Skeletal muscle tissue (tissue), 4 donors: ENCODE measurements around the gene SLIT3. TPM values are rescaled to one million over a fixed set of nuclear protein-coding genes. Genes with fewer than 3 reads are reported as not detected.

Source experiments
- H3K27ac ChIP-seq: one replicate; pipeline ENCODE4 v1.7.0; 2013; ENCODE audit warnings: mild to moderate bottlenecking, low read depth, low read length, inconsistent platforms
- H3K27me3 ChIP-seq, 3 donors: one replicate each; pipeline ENCODE4 v1.7.0; 2013; ENCODE audit warnings: low read length in 3 of 3; ENCODE audit not compliant: control insufficient read depth in 3 of 3, insufficient read depth in 3 of 3
- H3K36me3 ChIP-seq, 3 donors: one replicate each; pipeline ENCODE4 v1.7.0; 2013; ENCODE audit warnings: low read length in 3 of 3; ENCODE audit not compliant: control insufficient read depth in 3 of 3, insufficient read depth in 3 of 3
- H3K4me1 ChIP-seq, 3 donors: one replicate each; pipeline ENCODE4 v1.7.0; 2013; ENCODE audit warnings: low read length in 3 of 3, mild to moderate bottlenecking in 3 of 3; ENCODE audit not compliant: control insufficient read depth in 3 of 3, insufficient read depth in 3 of 3
- H3K4me3 ChIP-seq, 3 donors: one replicate each; pipeline ENCODE4 v1.7.0; 2013; ENCODE audit warnings: low read length in 3 of 3
- H3K9ac ChIP-seq, 3 donors: one replicate each; pipeline ENCODE4 v1.7.0; 2013; ENCODE audit warnings: low read length in 3 of 3, mild to moderate bottlenecking in 3 of 3, moderate library complexity in 2 of 3, low read depth in 1 of 3
- H3K9me3 ChIP-seq, 3 donors: one replicate each; pipeline ENCODE4 v1.7.0; 2013; ENCODE audit warnings: low read length in 3 of 3; ENCODE audit not compliant: control insufficient read depth in 3 of 3
- total RNA-seq: library from RNA; depleted of rRNA; stranded (reverse); fragments of >200 nt; gene quantifications from one replicate; pipeline ENCODE4 v1.2.3, GENCODE V29; 2014
- donor health status: Osteomylitis.

The SLIT3 gene
- total RNA-seq, 1 donor from 2014 or later = 7.8 TPM

DNA sequence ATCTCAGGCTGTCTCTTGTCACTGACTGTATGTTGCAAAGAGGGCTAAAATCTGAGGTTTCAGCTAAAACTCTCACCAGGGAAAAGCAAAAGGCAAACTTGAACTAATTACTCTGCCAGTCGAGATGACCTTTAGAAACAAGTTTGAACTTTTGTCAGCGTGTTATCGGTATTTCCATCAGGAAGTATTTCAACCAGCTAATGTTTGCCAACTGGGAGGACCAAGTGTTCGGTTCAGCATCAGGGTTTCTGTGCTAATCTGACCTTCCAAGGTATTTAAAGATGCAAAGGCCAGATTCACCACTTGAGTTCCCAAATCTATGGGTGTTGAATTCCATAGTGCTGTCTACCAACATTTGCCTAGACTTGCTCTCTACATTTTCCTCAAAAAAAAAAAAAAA is 230.5 kb downstream of the SLIT3 start:
- Histone ChIP-seq H3K4me3 (no peak overlapping the region), H3K27me3 (peaks cover 0 to 2% (median 0%) of the 10 kb centered on the region in 3 donors), H3K9me3 (no peaks in the 10 kb centered on the region), H3K27ac (no peak overlapping the region), H3K36me3 (no peaks in the 10 kb centered on the region), H3K4me1 (peaks cover 0 to 5% (median 2%) of the 10 kb centered on the region in 3 donors), H3K9ac (no peak overlapping the region)

DNA sequence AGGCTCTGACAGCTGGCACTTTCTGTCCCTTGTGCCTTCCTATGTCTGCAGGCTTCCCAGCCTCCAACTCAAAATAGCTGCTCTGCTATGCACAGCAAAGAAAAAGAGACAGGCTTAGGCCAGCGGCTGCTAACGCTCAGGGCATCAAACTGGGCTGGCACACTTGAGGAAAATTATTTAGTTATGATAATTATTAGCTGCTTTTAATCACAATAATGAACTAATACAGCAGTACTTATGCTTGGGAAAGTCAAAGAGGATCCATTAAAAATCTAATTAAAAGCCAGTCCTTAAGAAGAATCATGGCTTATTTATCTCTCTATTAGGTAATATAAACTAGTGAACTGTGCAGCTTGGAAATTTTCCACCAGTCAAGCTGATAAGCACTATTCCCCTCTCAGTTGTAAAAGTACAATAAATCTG is 233.2 kb downstream of the SLIT3 start:
- Histone ChIP-seq H3K9ac (no peak overlapping the region), H3K27ac (no peak overlapping the region), H3K4me3 (no peak overlapping the region), H3K36me3 (no peaks in the 10 kb centered on the region), H3K4me1 (peaks cover 2 to 12% (median 4%) of the 10 kb centered on the region in 3 donors), H3K9me3 (no peaks in the 10 kb centered on the region), H3K27me3 (peaks cover 0 to 7% (median 3%) of the 10 kb centered on the region in 3 donors)

GRCh38 chr5:169065400-169065799 is 235.5 kb downstream of the SLIT3 start:
- H3K27me3 ChIP-seq = peaks cover 0 to 7% (median 3%) of the 10 kb centered on the region in 3 donors
- peaks cover 1 to 14% (median 4%) of the 10 kb centered on the region in 3 donors for H3K4me1 ChIP-seq
- no peak overlapping the region for H3K9ac ChIP-seq
- no peak overlapping the region for H3K4me3 ChIP-seq
- H3K9me3 ChIP-seq = no peaks in the 10 kb centered on the region
- no peaks in the 10 kb centered on the region for H3K36me3 ChIP-seq
- no peak overlapping the region for H3K27ac ChIP-seq

DNA sequence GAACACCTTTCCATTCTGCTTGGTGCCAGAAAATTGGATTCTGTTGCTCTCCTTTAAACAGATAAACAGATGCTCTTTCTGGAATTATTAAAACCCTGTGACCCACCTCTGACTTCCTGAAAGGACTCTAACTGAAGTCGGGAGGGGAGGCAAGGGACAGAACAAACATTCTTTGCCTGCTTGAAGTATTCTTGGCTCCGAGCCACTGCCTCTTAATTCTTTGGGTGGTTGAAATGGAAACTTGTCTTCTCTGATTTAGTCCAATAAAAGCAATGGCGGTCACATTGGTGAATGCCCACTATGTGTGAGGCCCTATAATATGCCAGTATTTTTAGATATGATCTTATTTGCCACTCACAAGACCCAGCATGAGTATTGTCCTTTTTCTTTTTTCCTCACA is 236.8 kb downstream of the SLIT3 start:
- H3K27ac ChIP-seq = no peak overlapping the region
- no peaks in the 10 kb centered on the region for H3K36me3 ChIP-seq
- no peak overlapping the region for H3K4me3 ChIP-seq
- peaks cover 0 to 14% (median 4%) of the 10 kb centered on the region in 3 donors for H3K4me1 ChIP-seq
- H3K9me3 ChIP-seq = no peaks in the 10 kb centered on the region
- H3K27me3 ChIP-seq = peaks cover 0 to 7% (median 3%) of the 10 kb centered on the region in 3 donors
- no peak overlapping the region for H3K9ac ChIP-seq

DNA sequence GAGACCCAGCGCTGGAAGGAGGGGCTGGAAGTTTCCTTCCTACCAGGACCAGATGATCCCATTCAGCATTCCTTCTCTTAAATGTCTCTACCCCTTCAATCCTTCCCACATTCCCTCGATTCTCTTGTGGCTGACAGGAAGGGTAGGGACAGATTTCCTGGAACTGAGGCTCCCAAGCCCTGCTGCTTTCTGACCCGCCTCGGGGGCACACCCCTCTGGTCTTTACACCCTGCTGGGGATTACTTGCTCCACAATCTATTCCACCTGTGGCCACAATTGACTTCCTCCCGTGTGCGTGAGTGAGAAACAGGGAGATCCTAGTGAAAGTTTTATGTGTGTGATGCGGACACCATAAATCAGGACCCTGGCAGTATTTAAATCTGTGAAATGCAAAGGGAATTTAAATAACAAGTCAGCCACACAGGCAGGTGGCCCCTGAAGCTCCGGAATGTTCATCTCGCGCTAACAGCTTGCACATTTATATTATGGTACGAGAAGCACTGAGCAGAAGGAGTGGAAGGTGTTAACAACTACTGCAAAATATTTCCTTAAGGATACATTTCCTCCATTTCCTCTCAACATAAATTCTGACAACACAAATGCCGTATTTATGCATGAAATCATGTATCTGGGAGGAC is 237.5 kb downstream of the SLIT3 start:
- Histone ChIP-seq H3K4me3 (no peak overlapping the region), H3K27ac (no peak overlapping the region), H3K9ac (no peak overlapping the region), H3K27me3 (peaks cover 0 to 7% (median 3%) of the 10 kb centered on the region in 3 donors), H3K4me1 (peaks cover 0 to 14% (median 4%) of the 10 kb centered on the region in 3 donors), H3K36me3 (no peaks in the 10 kb centered on the region), H3K9me3 (no peaks in the 10 kb centered on the region)

GRCh38 chr5:169062690-169063089 is 238.2 kb downstream of the SLIT3 start:
- Histone ChIP-seq H3K4me3 (no peak overlapping the region), H3K4me1 (peaks cover 0 to 14% (median 4%) of the 10 kb centered on the region in 3 donors), H3K9me3 (no peaks in the 10 kb centered on the region), H3K9ac (no peak overlapping the region), H3K27ac (no peak overlapping the region), H3K27me3 (peaks cover 0 to 7% (median 3%) of the 10 kb centered on the region in 3 donors), H3K36me3 (no peaks in the 10 kb centered on the region)

- no peaks in the 10 kb centered on the region for H3K9me3 ChIP-seq
- peaks cover 0 to 3% (median 0%) of the 10 kb centered on the region in 3 donors for H3K27me3 ChIP-seq
- no peaks in the 10 kb centered on the region for H3K36me3 ChIP-seq
- no peaks in the 10 kb centered on the region for H3K4me1 ChIP-seq
- no peak overlapping the region for H3K9ac ChIP-seq
- no peak overlapping the region for H3K4me3 ChIP-seq
- H3K27ac ChIP-seq = no peak overlapping the region
Measured at GRCh38 chr5:169054506-169054905, 246.4 kb downstream of the SLIT3 start.

DNA sequence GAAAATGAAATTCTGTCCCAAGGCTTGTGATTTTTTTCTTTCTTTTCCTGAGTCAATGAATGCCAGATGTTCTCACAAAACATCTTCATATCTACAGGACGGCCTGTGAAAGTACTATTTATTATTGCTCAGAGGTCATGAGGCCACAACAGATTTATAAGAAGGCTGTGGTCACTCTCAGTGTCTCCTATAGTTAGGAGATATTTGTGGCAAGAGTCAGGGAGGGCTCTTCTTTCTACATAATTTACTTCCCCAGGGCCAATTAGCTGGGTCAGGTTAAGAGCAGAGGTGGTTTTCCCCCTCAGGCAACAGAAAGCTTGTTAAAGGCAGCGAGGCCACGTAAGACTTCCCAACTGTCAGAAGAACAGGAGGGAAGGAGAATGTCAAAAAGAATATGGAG is 248.7 kb downstream of the SLIT3 start:
- Histone ChIP-seq H3K9me3 (no peaks in the 10 kb centered on the region), H3K4me3 (no peak overlapping the region), H3K27ac (no peak overlapping the region), H3K4me1 (no peaks in the 10 kb centered on the region), H3K36me3 (no peaks in the 10 kb centered on the region), H3K27me3 (peaks cover 0 to 4% (median 0%) of the 10 kb centered on the region in 3 donors), H3K9ac (no peak overlapping the region)

DNA sequence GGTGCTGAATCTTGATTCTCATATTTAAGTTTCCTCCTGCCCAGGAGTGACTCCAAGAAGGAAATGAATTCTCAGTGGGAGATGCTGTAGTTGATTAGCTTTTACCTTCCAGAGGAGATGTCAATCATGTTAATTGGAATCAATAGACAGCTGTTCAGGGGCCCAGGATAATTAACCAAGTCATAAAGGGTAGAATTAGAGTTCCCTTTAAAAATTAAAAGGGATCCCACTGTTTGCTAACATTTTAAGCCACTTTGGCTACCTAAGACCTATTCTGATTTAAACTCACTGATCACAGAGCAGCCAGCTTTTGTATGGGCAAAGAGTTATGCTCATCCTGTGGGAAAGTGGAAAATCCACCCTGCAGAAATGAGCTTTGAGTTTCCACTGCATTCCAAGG is 249.6 kb downstream of the SLIT3 start:
- H3K4me1 ChIP-seq = no peaks in the 10 kb centered on the region
- no peak overlapping the region for H3K9ac ChIP-seq
- H3K4me3 ChIP-seq = no peak overlapping the region
- H3K9me3 ChIP-seq = no peaks in the 10 kb centered on the region
- H3K27ac ChIP-seq = no peak overlapping the region
- peaks cover 0 to 6% (median 0%) of the 10 kb centered on the region in 3 donors for H3K27me3 ChIP-seq
- no peaks in the 10 kb centered on the region for H3K36me3 ChIP-seq

GRCh38 chr5:169050636-169051035 is 250.3 kb downstream of the SLIT3 start:
- Histone ChIP-seq H3K4me3 (no peak overlapping the region), H3K9me3 (no peaks in the 10 kb centered on the region), H3K27ac (no peak overlapping the region), H3K27me3 (peaks cover 0 to 6% (median 0%) of the 10 kb centered on the region in 3 donors), H3K4me1 (no peaks in the 10 kb centered on the region), H3K36me3 (no peaks in the 10 kb centered on the region), H3K9ac (no peak overlapping the region)
